Muscle layer of duodenum (tissue), 2 donors: Measurements from ENCODE around the gene ZC3H12A.
A peak's percentile ranks its signal among the peaks of the same experiment; 100 is the strongest.

ENCODE experiments used
- H3K27ac ChIP-seq: one replicate; pipeline ENCODE4 v1.7.0; 2013; ENCODE audit warnings: mild to moderate bottlenecking, low read length
- H3K27me3 ChIP-seq: one replicate; pipeline ENCODE4 v1.7.0; 2013; ENCODE audit warnings: low read depth, mild to moderate bottlenecking, control low read depth, low read length
- H3K36me3 ChIP-seq, 2 donors: one replicate each; pipeline ENCODE4 v1.7.0; 2013; ENCODE audit warnings: low read length in 2 of 2, control low read depth in 1 of 2, mild to moderate bottlenecking in 1 of 2; ENCODE audit not compliant: insufficient read depth in 2 of 2, control insufficient read depth in 1 of 2
- H3K4me1 ChIP-seq, 2 donors: one replicate each; pipeline ENCODE4 v1.7.0; 2013; ENCODE audit warnings: low read length in 2 of 2, mild to moderate bottlenecking in 2 of 2, control low read depth in 1 of 2, moderate library complexity in 1 of 2; ENCODE audit not compliant: insufficient read depth in 2 of 2, control insufficient read depth in 1 of 2
- H3K4me3 ChIP-seq, 2 donors: one replicate each; pipeline ENCODE4 v1.7.0; 2013; ENCODE audit warnings: low read length in 2 of 2, low read depth in 1 of 2, mild to moderate bottlenecking in 1 of 2
- H3K9me3 ChIP-seq, 2 donors: one replicate each; pipeline ENCODE4 v1.7.0; 2013; ENCODE audit warnings: low read length in 2 of 2, control low read depth in 1 of 2, mild to moderate bottlenecking in 1 of 2; ENCODE audit not compliant: control insufficient read depth in 1 of 2
- donor health status: healthy.

ZC3H12A gene

DNA sequence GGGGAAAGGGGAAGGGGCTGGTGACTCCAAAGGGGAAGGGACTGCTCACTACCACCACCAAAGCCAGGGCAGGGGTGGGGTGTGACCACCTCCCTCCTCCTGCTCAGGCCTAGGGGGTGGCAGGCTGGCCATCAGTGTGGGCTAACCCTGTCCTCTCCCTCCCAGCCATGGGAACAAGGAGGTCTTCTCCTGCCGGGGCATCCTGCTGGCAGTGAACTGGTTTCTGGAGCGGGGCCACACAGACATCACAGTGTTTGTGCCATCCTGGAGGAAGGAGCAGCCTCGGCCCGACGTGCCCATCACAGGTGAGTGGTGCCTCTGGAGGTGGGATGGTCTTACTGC lies 5.7 kb downstream of the ZC3H12A start:
- H3K4me1 ChIP-seq = peaks cover 26 to 55% of the 10 kb centered on the region in 2 donors

DNA sequence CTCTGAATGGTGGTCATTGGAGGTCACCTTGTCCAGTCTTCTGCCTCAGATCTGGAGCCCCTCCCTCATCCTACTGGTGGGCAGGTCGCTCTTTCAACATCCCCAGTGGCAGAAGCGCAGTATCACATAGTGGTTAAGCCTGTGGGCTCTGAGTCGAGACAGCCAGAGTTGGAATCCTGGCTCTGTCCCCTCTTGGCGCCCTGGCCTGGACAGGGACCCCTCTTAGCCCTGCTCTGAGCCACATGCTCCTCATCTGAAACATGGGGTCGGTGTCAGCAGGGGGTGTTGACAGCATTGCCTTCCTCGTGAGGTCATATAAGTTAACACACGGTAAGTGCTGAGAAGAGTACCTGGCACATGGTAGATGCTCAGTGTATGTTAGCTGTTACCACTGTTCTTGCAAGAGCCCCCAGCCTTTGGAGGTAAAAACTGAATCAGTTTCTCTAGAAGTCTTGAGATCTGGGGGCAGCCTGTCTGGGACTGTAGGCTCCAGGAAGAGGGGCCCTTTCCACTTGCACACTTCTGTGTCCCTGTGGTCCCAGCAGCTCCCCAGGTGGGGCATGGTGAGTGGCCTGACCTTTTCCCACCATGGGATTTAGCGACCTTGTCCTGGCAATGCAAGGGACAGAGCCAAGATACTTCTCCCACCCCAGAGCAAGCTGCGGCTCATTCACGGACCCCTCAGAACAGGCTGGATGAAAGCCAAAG lies 6.4 kb downstream of the ZC3H12A start:
- Histone ChIP-seq H3K4me3 (no peak overlapping the region), H3K4me1 (peaks cover 24 to 55% of the 10 kb centered on the region in 2 donors), H3K27ac (peak overlapping the region; percentile 99), H3K36me3 (peaks cover 44 to 49% of the 10 kb centered on the region in 2 donors), H3K9me3 (no peaks in the 10 kb centered on the region), H3K27me3 (no peaks in the 10 kb centered on the region)

More for the DNA sequence above, 5.7 kb downstream of the ZC3H12A start:
- Histone ChIP-seq H3K27me3 (no peaks in the 10 kb centered on the region), H3K9me3 (no peaks in the 10 kb centered on the region), H3K4me3 (peak overlapping the region; percentile 55 to 74), H3K27ac (peak overlapping the region; percentile 99), H3K36me3 (peaks cover 44 to 49% of the 10 kb centered on the region in 2 donors)

DNA sequence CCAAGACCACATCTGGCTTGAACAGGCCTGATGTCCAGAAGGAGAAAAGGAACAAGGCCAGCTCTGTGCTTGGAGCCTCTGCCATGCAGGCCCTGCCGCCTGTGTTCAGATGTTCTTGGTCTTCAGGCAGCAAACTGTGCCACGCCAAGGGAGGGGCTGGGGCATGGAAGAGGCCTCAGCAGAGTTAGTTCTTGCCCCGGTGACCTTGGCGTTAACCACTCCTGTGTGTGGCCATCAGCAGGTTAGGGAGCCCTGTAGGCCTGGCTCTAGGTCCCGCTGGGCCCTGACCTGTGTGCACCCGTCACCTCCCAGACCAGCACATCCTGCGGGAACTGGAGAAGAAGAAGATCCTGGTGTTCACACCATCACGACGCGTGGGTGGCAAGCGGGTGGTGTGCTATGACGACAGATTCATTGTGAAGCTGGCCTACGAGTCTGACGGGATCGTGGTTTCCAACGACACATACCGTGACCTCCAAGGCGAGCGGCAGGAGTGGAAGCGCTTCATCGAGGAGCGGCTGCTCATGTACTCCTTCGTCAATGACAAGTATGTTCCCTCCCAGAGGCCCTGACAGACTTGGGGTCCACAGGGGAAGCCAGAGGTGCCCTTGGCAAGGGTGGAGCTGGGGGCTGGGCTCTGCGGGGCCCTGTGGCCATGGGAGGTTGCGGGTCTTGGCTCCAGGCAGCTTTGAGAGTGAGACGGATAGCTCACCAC lies 7.1 kb downstream of the ZC3H12A start:
- Histone ChIP-seq H3K36me3 (peaks cover 44 to 49% of the 10 kb centered on the region in 2 donors), H3K9me3 (no peaks in the 10 kb centered on the region), H3K4me1 (peaks cover 22 to 55% of the 10 kb centered on the region in 2 donors), H3K27ac (peak overlapping the region; percentile 99), H3K27me3 (no peaks in the 10 kb centered on the region), H3K4me3 (no peak overlapping the region)

DNA sequence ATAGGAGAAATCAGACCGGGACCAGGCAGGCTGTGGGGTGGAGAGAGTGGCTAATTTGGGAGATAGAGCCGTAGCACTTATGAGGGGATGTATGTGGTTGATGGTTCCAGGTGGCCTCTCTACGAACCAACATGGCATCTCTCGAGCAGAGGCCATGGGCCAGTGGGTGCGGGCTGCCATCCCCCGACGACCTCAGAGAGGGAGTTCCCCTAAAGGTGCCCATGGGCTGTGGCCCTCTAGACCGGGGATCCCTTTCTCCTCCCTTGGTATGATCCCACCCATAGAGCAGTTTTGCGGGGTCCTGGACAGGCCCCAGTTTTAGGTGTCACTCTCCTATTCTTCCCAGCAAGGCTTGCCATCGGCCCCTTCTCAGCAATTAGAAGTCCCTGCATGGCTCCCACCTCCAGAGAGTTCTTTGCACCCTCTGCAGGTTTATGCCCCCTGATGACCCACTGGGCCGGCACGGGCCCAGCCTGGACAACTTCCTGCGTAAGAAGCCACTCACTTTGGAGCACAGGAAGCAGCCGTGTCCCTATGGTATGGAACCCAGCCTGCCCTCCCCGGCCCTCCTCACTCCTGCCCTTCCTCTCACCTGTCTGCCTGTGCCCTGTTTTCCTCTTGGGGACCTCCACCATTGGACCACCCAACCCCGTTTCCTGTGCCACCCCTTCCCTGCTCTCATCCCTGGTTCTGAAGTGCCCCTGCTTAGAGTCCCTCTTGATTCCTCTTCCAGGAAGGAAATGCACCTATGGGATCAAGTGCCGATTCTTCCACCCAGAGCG lies 7.8 kb downstream of the ZC3H12A start:
- no peak overlapping the region for H3K27ac ChIP-seq
- no peak overlapping the region for H3K4me3 ChIP-seq
- H3K9me3 ChIP-seq = no peaks in the 10 kb centered on the region
- H3K4me1 ChIP-seq = peaks cover 29 to 56% of the 10 kb centered on the region in 2 donors
- H3K27me3 ChIP-seq = no peaks in the 10 kb centered on the region
- H3K36me3 ChIP-seq = peaks cover 44 to 49% of the 10 kb centered on the region in 2 donors

DNA sequence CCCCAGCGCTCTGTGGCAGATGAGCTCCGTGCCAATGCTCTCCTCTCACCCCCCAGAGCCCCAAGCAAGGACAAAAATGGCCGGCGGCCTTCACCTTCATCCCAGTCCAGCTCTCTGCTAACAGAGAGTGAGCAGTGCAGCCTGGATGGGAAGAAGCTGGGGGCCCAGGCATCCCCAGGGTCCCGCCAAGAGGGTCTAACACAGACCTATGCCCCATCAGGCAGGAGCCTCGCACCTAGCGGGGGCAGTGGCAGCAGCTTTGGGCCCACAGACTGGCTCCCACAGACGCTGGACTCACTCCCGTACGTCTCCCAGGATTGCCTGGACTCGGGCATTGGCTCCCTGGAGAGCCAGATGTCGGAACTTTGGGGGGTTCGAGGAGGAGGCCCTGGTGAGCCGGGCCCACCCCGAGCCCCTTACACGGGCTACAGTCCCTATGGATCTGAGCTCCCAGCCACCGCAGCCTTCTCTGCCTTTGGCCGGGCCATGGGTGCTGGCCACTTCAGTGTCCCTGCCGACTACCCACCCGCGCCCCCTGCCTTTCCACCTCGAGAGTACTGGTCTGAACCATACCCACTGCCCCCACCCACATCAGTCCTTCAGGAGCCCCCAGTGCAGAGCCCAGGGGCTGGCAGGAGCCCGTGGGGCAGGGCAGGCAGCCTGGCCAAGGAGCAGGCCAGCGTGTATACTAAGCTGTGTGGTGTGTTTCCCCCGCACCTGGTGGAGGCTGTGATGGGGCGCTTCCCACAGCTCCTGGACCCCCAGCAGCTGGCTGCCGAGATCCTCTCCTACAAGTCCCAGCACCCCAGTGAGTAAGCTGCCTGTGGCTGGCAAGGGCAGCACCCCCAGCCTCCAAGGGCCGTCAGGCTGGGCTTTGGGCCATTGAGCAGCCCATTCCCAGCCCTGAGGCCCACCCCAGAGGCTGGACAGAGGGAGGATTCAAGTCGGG lies 8.7 kb downstream of the ZC3H12A start:
- Histone ChIP-seq H3K27me3 (no peaks in the 10 kb centered on the region), H3K4me3 (no peak overlapping the region), H3K9me3 (no peaks in the 10 kb centered on the region), H3K27ac (no peak overlapping the region), H3K36me3 (peaks cover 40 to 50% of the 10 kb centered on the region in 2 donors), H3K4me1 (peaks cover 26 to 53% of the 10 kb centered on the region in 2 donors)

DNA sequence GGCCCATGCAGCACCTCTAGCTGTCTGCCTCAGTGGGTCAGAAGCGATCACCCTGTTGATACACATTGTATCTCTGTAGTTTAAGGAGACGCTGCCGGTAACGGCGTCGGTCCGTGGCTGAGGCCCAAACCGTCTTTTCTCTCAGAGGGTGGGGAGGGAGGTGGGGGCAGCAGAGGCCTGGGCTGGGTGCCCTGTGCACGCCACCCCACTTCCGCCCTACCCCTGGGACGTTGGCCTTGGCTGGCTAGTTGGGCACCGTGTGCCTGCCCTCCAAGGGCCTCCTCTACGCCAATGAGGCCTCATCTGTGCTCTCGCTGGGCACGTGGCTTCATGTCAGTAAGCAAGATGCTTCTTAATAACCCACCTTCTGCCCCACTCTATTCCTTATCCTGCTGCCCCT lies 9.4 kb downstream of the ZC3H12A start:
- Histone ChIP-seq H3K36me3 (peaks cover 34 to 57% of the 10 kb centered on the region in 2 donors), H3K9me3 (no peaks in the 10 kb centered on the region), H3K27ac (no peak overlapping the region), H3K27me3 (no peaks in the 10 kb centered on the region), H3K4me3 (no peak overlapping the region), H3K4me1 (peaks cover 18 to 46% of the 10 kb centered on the region in 2 donors)

DNA sequence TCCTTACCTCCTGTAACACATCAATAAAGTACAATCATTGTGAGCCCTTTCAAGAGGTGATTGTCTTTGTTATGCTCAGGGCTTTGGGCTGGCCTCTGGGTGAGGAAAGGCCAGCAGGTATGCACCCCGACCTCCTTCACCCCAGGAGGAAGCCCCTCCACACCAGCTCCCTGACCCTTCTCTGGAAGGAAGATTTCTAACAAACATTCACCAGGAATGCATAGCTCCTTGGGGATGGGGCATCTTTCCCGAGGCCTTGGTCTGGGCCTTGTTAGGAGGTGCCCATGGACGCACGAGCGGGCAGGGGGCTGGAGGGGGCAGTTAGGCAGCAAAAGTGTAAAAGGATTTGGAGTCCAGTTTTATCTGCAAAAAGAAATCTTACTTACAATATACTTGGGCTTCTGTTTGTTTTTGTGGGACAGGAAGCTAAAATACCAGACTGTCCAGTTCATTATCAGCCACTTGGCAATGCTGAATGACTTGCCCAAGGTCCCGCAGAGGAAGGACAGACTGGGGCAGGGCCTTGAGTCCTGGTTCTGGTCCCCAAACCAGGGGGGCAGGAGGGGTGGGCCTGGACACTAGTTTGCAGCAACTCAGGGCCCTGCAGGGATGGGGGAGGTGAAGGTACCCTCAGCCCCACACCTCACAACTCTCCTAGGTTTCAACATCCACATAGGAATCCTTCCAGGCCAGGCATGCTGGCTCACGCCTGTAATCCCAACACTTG lies 10.1 kb downstream of the ZC3H12A start:
- Histone ChIP-seq H3K4me1 (peaks cover 18 to 39% of the 10 kb centered on the region in 2 donors), H3K4me3 (no peak overlapping the region), H3K36me3 (peaks cover 34 to 59% of the 10 kb centered on the region in 2 donors), H3K9me3 (no peaks in the 10 kb centered on the region), H3K27ac (no peak overlapping the region), H3K27me3 (no peaks in the 10 kb centered on the region)

DNA sequence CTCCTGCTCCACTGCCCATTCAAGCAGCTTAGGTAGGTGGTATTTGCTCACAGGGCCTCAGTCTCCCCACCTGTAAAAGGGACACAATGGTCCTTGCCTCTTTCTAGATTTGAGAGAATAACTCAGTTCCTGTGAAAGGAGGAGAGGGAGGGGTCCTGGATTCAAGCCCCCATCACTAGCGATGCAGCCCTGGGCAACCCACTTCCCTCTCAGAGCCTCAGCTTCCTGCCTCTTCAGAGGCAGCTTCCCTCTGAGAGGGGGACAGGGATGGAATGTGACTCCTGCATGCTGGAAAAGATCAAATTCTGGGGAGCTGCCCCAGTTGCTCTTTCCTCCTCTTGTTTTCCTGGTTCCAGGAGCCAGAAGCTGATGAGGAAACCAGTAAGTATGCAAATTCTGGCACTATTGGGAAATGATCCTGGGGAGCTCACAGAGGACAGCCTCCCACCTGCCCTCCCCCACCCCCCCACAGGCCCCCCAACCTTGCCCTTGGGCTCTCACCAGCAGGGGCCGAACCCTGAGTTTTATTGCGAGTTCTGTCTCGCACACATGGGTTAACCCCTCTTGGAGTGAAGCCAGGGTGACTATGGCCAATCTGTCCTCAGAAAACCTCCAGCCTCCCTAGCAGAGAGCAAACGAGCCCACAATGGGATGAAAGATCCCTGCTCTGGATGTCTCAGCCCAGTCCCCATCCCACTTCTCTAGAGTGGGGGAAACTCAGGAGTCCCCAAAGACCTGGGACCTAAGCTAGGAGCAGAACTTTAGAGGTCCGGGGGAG lies 11.7 kb downstream of the ZC3H12A start:
- Histone ChIP-seq H3K36me3 (peaks cover 26 to 64% of the 10 kb centered on the region in 2 donors), H3K27me3 (no peaks in the 10 kb centered on the region), H3K4me3 (no peak overlapping the region), H3K27ac (peak overlapping the region; percentile 84), H3K4me1 (peaks cover 15 to 30% of the 10 kb centered on the region in 2 donors), H3K9me3 (no peaks in the 10 kb centered on the region)

DNA sequence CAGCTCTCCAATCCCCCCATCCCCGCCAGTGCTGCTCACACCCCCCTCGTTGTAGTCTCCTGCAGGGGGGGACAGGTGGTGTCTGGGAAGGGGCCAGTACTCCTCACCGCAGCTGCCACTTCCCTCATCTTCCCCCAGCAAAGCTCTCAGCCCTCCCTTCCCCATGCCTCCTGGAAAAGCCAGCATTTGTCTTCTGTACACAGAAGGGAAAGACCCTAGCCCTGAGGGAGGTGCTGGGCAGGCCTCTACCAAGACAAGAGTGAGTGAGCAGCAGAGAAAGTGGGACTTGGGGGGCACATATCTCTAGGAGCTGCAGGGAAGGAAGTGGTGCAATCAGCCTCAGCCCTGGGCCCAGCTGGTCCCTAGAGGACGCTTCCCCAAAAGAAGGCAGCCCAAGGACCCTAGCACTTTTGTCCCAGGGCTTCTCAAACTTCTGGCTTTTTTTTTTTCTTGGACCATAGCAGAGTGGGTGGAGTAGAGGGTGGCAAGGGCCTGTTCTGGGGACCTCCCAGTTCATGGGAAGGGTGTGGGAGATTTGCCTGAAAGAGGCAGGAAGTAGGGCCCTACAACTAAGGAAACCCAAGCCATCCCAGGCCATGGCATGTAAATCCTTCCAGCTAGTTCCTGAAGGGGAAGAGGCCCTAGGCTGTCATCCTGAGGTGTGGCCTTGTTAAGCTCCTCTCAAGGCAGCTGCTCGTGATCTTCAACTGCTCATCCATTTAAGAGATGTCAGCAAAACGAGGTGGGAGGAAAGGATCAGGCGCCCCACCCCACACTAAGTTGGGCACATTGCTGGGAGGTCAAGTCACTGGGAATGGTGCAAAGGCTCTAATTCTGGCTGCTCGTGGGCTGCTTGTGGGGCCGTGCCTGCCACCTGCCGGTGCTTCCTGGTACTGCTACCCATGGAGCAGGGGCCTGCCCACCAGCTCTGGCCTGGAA lies 12.6 kb downstream of the ZC3H12A start:
- Histone ChIP-seq H3K27ac (peak overlapping the region; percentile 79), H3K4me1 (peaks cover 15 to 30% of the 10 kb centered on the region in 2 donors), H3K36me3 (peaks cover 17 to 58% of the 10 kb centered on the region in 2 donors), H3K9me3 (no peaks in the 10 kb centered on the region), H3K27me3 (no peaks in the 10 kb centered on the region), H3K4me3 (no peak overlapping the region)
